22Rv1 (cell line): ENCODE data around the gene PTBP1.

Experiments
- H3K27ac ChIP-seq: fragments of 450-650 bp; 2 replicates; pipeline ENCODE4 v1.5.1; 2017
- ZFX ChIP-seq: fragments of 450-650 bp; IDR thresholded peaks from 2 replicates; pipeline ENCODE4 v1.6.1; 2017; ENCODE audit warnings: antibody characterized with exemption, borderline replicate concordance
- TF ChIP-seq, protein P1 (sequence below): fragments of 450-650 bp; IDR thresholded peaks from 2 replicates; pipeline ENCODE4 v1.5.1; 2017; ENCODE audit warnings: mild to moderate bottlenecking

PTBP1 gene

DNA sequence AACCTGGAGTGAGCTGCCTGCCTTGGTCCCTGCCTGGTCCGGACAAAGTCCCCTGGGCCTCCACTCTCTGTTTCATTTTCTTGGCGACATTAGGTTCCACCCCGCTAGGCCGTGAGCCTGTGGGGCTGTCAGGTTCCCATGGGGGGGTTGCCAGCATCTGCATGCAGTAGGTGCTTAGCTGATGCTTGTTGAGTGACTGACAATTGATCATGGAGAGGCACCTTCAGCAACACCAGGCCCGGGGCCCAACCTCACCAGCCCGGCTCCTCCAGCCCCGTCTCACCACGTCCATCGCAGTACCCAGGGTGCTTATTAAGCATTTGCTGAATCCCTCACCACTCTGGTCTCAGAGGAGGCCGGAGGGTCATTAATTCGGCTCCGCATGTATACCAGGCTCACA lies 33.0 kb upstream of the PTBP1 start:
- no peak overlapping the region for H3K27ac ChIP-seq
- TF ChIP-seq ZFX, result no peak
- TF ChIP-seq, protein P1, sequence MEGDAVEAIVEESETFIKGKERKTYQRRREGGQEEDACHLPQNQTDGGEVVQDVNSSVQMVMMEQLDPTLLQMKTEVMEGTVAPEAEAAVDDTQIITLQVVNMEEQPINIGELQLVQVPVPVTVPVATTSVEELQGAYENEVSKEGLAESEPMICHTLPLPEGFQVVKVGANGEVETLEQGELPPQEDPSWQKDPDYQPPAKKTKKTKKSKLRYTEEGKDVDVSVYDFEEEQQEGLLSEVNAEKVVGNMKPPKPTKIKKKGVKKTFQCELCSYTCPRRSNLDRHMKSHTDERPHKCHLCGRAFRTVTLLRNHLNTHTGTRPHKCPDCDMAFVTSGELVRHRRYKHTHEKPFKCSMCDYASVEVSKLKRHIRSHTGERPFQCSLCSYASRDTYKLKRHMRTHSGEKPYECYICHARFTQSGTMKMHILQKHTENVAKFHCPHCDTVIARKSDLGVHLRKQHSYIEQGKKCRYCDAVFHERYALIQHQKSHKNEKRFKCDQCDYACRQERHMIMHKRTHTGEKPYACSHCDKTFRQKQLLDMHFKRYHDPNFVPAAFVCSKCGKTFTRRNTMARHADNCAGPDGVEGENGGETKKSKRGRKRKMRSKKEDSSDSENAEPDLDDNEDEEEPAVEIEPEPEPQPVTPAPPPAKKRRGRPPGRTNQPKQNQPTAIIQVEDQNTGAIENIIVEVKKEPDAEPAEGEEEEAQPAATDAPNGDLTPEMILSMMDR, result no peak

DNA sequence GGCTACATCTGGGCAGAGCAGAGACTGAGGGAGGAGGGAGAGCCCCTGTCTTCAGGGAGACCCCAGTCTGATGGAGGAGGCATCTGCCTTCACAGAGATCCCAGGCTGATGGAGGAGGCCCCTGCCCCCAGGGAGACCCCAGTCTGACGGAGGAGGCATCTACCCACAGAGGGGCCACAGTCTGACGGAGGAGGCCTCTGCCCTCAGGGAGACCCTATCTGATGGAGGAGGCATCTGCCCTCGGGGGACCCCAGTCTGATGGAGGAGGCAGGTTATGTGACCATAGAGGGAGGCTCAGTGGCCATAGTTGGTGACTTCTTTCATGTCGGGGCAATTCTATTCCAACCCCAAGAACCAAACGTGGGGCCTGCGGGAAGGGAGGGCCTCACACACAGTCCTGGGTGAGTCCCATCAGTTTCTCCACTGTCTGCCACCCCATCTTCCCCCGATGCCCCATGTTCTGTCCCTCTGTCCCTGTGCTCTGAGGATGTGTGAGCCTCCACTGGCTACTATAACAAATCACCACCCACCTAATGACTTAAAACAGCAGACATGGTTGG lies 32.0 kb upstream of the PTBP1 start:
- H3K27ac ChIP-seq, result no peak overlapping the region
- TF ChIP-seq ZFX, result no peak
- TF ChIP-seq, protein P1, result no peak

DNA sequence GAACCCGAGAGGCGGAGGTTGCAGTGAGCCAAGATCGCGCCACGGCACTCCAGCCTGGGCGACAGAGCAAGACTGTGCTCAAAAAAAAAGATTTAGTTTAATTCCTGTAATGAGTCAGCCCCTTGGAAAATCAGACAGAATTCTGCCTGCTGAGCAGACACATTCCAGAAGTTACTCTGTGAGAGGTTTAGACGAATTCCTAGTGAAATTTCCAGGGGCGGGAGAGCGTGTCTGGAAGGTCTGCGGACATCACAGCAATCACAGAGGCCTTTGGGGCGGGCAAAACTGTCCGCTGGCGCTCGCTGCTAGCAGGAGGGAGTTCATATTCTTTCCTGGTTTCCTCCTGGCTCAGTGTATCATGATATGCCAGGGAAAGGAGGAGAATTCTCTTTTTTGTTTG lies 28.8 kb upstream of the PTBP1 start:
- TF ChIP-seq, protein P1, result no peak
- TF ChIP-seq ZFX, result no peak
- H3K27ac ChIP-seq, result no peak overlapping the region

DNA sequence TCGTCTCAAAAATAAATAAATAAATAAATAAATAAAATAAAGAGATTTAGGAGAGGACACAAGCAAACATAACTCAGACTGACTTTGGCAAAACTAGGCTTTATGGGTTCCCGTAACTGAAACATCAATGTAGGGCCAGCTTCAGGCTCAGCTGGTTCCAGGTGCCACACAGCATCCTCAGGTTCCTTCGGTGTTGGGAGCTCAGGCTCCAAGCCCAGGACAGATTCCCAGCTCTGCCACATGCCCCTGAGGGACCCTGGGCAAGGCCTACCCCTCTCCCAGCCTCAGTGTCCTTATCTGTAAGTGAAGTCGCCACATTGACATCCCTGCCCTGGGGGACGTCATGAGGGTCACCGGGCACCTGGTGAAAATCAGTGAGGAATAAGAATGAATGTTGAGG lies 27.6 kb upstream of the PTBP1 start:
- TF ChIP-seq, protein P1, result no peak
- TF ChIP-seq ZFX, result no peak
- H3K27ac ChIP-seq, result no peak overlapping the region

DNA sequence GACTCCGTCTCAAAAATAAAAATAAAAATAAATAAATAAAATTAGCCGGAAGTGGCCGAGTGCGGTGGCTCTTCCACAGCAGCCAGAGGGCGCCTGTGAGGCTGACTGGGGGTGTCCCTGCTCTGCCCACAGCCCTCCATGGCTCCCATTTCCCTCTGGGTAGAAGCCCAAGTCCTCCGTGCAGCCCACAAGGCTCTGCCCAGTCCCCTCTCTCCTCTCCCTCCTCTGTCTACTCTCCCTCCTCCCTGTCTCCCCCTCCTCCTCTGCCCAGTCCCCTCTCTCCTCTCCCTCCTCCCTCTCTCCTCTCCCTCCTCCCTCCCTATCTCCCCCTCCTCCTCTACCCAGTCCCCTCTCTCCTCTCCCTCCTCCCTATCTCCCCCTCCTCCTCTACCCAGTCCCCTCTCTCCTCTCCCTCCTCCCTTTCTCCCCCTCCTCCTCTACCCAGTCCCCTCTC lies 25.9 kb upstream of the PTBP1 start:
- no peak for TF ChIP-seq ZFX
- TF ChIP-seq, protein P1, result peak; percentile 30
- no peak overlapping the region for H3K27ac ChIP-seq

DNA sequence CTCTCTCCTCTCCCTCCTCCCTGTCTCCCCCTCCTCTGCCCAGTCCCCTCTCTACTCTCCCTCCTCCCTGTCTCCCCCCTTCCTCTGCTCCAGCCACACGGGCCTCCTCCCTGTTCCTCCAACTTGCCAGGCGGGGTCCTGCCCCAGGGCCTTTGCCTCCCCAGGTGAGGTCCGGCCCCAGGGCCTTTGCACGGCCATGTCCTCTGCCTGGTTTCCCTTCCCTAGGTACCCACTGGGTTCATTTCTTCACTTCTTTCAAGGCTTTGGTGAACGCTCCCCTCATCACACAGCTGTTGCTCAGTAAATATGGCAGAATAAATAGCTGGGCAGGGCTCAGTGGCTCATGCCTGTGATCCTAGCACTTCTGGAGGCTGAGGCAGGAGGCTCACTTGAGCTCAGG lies 25.2 kb upstream of the PTBP1 start:
- H3K27ac ChIP-seq, result no peak overlapping the region
- no peak for TF ChIP-seq ZFX
- TF ChIP-seq, protein P1, result no peak

DNA sequence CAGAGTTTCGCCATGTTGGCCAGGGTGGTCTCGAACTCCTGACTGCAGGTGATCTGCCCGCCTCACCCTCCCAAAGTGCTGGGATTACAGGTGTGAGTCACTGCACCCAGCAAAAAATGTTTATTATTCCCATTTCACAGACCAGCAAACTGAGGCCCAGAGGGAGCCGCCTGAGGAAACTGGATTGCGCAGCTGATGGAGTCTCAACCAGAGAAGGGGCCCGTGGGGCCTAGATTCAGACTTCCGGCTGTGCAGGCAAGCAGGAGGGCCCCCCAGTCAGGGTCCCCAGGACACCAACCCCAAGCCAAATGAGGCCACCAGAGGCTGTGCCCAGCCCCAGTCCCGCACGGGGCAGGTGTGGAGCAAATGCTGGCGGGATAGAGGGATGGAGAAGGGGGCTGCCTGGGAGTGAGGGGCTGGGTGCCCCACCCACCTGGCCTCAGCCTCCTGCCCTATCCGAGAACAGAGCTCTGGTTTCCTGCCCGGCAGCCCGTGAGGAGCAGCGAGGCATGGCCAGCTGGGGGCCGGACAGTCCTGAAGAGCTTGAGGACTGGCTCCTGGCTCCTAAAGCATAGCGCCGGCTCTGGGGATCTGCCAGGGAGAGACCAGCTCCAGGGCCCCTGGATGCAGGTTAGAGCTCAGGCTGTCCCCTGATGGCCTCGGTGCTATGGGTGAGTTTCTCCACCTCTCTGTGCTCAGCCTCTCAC lies 24.4 kb upstream of the PTBP1 start:
- no peak overlapping the region for H3K27ac ChIP-seq
- TF ChIP-seq, protein P1, result no peak
- TF ChIP-seq ZFX, result no peak
